ENCODE measurements around the gene REV3L.

DNA sequence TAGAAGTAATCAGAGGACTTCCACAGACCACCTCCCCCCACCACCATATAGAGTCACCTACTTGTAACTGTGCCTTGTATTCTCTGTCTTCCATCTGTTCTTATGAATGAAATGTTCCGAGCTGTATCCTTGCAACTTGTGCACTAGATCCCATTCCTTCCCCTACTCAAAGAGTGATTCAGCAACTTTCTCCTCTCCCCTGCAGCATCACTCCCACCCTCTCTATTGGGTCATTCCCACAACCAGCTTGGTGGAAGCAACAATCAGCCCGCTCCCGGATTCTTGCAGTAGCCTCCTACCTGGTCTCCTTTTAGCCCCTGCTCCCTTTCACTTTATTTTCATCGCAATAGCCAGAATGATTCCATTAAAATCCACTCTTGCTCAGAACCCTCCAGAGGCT, 34.9 kb upstream of the REV3L start:
- TF ChIP-seq CTCF (conservative IDR thresholded peaks at IDR 0.05; ENCODE audit: low read length): no peak
- no peak for TF ChIP-seq EZH2phosphoT487 (IDR thresholded peaks at IDR 0.05; ENCODE audit: borderline replicate concordance)

All from Loucy (cell line).